Caco-2 (cell line): ENCODE results near the gene GUCY2C. TPM values are rescaled to one million over a fixed set of nuclear protein-coding genes. Genes with fewer than 3 reads are reported as not detected.

ENCODE experiments used
- BruUV-seq: library from RNA; stranded (reverse); fragments of 400-500 nt; replicated peaks from 2 replicates; lab custom pipeline; 2021; lab: Mats Ljungman, UMichigan
- CTCF ChIA-PET: fragments of 300-600 bp; sonication (Branson Sonifier 250); formaldehyde crosslinking; loops from one replicate; lab custom pipeline; 2022; ENCODE audit warnings: antibody characterized with exemption; lab: Charles Lee
- POLR2A ChIA-PET: fragments of 300-600 bp; sonication (Branson Sonifier 250); formaldehyde crosslinking; loops from one replicate; lab custom pipeline; 2022; ENCODE audit warnings: antibody characterized with exemption; lab: Charles Lee
- DNase-seq, 2 experiments: peaks; one replicate each; pipeline versions ENCODE4 v3.0.0 to v3.0.0-alpha.2; 2020 to 2022
- H3K27me3 ChIP-seq: replicated peaks from 2 replicates; pipeline ENCODE4 v1.6.0; 2011; ENCODE audit warnings: low read length; ENCODE audit not compliant: control insufficient read depth, insufficient read depth
- H3K36me3 ChIP-seq: 2 replicates; pipeline ENCODE4 v1.5.1; 2011; ENCODE audit warnings: low read length; ENCODE audit not compliant: control insufficient read depth, insufficient read depth
- H3K4me1 ChIP-seq: fragments of 250-450 bp; sonication (Bioruptor Pico); 2 replicates; pipeline ENCODE4 v1.5.1; 2020; ENCODE audit warnings: mild to moderate bottlenecking
- H3K4me3 ChIP-seq: 2 replicates; pipeline ENCODE4 v1.5.1; 2011; ENCODE audit warnings: low read depth, mild to moderate bottlenecking, control low read depth, low read length
- H3K9me3 ChIP-seq: fragments of 250-450 bp; sonication (Bioruptor Pico); 2 replicates; pipeline ENCODE4 v1.5.1; 2020; ENCODE audit warnings: mild to moderate bottlenecking, moderate library complexity
- H3K27ac Mint-ChIP-seq: one replicate; pipeline ENCODE4 v1.8.0; 2022; ENCODE audit warnings: mixed read lengths; ENCODE audit not compliant: unreplicated experiment
- H3K27me3 Mint-ChIP-seq: one replicate; pipeline ENCODE4 v1.8.0; 2022; ENCODE audit warnings: mixed read lengths; ENCODE audit not compliant: insufficient read depth, unreplicated experiment
- H3K36me3 Mint-ChIP-seq: one replicate; pipeline ENCODE4 v1.8.0; 2022; ENCODE audit warnings: mild to moderate bottlenecking, mixed read lengths; ENCODE audit not compliant: insufficient read depth, unreplicated experiment
- H3K4me1 Mint-ChIP-seq: one replicate; pipeline ENCODE4 v1.8.0; 2022; ENCODE audit warnings: low read depth, mixed read lengths; ENCODE audit not compliant: unreplicated experiment
- H3K4me3 Mint-ChIP-seq: one replicate; pipeline ENCODE4 v1.8.0; 2022; ENCODE audit warnings: mild to moderate bottlenecking, moderate library complexity, mixed read lengths; ENCODE audit not compliant: unreplicated experiment
- H3K9me3 Mint-ChIP-seq: one replicate; pipeline ENCODE4 v1.8.0; 2022; ENCODE audit warnings: mixed read lengths; ENCODE audit not compliant: unreplicated experiment
- intact Hi-C: fragments of 100-400 bp; cut with micrococcal nuclease; formaldehyde crosslinking; loops from one replicate; pipeline ENCODE4 v1.10.0; 2022; ENCODE audit not compliant: unreplicated experiment
- total RNA-seq: library from RNA; stranded (reverse); gene quantifications from 2 replicates; pipeline ENCODE4 v1.2.3, GENCODE V29; 2022
- TF ChIP-seq, protein P1 (sequence below), 2 experiments: fragments of 200-600 bp in 1 of 2; IDR thresholded peaks; 1 replicate in 1 of 2; 2 replicates in 1 of 2; pipeline versions ENCODE4 v1.5.1 to v1.8.0; 2011 to 2022; ENCODE audit warnings: antibody characterized with exemption in 1 of 2, control low read depth in 1 of 2, inconsistent platforms in 1 of 2, low read depth in 1 of 2, low read length in 1 of 2, mild to moderate bottlenecking in 1 of 2, moderate library complexity in 1 of 2; ENCODE audit not compliant: insufficient read depth in 1 of 2, severe bottlenecking in 1 of 2, unreplicated experiment in 1 of 2

The GUCY2C gene
- total RNA-seq, 1 experiment from 2014 or later = 2.4 TPM

DNA sequence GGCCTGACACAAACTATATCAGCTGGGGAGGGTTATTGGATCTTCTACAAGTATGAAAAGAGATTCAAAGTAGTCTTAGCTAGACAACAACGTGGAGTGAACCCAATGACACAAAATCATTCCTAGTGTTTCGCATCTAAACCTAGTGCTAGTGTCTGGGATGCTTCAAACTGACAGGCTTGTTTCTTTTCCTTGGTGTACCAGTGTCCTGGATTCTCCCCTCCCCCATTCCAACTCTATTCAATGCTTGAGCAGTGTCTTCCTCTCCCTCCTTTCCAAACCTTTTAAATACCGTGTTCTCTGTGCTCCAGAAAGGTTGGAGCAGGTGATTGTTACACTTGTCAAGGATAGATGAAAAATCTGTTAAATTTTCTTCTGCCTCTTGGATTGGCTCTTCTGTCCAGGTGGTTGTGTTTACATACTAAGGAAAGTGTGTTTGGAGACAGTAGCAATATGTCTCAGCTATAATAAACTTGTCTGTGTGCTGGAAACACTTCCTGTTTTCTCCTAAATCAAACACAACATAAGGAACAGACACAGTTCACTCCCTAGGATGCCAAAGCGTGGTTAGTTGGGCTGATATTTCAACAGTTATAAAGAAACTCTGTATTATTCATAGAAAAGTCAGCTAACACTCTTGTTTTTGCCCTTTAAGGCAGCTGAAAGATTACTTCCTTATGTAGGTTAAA lies 14.4 kb upstream of the GUCY2C start:
- no peak overlapping the region for H3K4me3 Mint-ChIP-seq
- DNase-seq = no peak
- Histone ChIP-seq H3K36me3 (no peaks in the 10 kb centered on the region), H3K9me3 (no peaks in the 10 kb centered on the region; the same call in 1 of the 2 replicates), H3K4me3 (no peak overlapping the region), H3K27me3 (no peaks in the 10 kb centered on the region), H3K4me1 (no peaks in the 10 kb centered on the region; the same call in 1 of the 2 replicates)
- TF ChIP-seq, protein P1, sequence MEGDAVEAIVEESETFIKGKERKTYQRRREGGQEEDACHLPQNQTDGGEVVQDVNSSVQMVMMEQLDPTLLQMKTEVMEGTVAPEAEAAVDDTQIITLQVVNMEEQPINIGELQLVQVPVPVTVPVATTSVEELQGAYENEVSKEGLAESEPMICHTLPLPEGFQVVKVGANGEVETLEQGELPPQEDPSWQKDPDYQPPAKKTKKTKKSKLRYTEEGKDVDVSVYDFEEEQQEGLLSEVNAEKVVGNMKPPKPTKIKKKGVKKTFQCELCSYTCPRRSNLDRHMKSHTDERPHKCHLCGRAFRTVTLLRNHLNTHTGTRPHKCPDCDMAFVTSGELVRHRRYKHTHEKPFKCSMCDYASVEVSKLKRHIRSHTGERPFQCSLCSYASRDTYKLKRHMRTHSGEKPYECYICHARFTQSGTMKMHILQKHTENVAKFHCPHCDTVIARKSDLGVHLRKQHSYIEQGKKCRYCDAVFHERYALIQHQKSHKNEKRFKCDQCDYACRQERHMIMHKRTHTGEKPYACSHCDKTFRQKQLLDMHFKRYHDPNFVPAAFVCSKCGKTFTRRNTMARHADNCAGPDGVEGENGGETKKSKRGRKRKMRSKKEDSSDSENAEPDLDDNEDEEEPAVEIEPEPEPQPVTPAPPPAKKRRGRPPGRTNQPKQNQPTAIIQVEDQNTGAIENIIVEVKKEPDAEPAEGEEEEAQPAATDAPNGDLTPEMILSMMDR (IDR thresholded peaks at IDR 0.05; ENCODE audit: insufficient read depth in 1 of 2, low read depth in 1 of 2, low read length in 1 of 2, severe bottlenecking in 1 of 2, unreplicated experiment in 1 of 2) = no peak
- POLR2A ChIA-PET = no interaction called here
- intact Hi-C loops = no loop called here
- peaks cover 10% of the 10 kb centered on the region for H3K4me1 Mint-ChIP-seq
- H3K36me3 Mint-ChIP-seq = no peaks in the 10 kb centered on the region
- peaks cover 23% of the 10 kb centered on the region for H3K9me3 Mint-ChIP-seq
- no peaks in the 10 kb centered on the region for H3K27me3 Mint-ChIP-seq
- CTCF ChIA-PET = no interaction called here
- H3K27ac Mint-ChIP-seq = no peak overlapping the region
- no TSS peak for BruUV-seq

DNA sequence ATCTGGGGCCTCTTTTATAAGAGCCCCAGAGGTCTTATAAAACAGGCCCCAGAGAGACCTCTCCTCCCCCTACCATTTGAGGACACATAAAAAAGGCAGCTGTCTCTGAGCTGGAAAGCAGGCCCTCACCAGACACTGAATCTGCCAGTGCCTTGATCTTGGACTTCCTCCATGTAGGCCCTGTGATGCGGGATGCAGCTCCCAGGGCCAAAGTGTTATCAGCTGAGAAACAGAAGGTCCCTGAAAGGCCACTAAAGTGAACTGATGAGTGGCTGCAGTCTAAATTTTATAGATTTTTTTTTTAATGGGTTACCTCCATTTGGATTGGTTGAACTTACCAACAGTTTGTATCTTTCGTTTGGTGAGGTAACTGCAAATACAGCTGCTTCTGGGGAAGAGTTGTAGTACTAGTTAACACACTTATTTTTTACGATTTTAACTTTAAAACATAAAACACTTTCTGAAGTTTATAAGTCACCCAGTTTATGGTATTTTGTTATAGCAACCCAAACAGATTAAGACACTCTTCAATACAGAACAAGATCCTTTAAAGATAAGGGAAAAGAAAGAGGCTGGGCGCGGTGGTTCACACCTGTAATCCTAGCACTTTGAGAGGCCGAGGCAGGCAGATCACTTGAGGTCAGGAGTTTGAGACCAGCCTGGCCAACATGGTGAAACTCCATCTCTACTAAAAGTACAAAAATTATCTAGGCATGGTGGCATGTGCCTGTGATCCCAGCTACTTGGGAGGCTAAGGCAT lies 5.6 kb upstream of the GUCY2C start:
- Mint-ChIP-seq H3K9me3 (peaks cover 10% of the 10 kb centered on the region), H3K4me1 (no peaks in the 10 kb centered on the region), H3K27me3 (no peaks in the 10 kb centered on the region), H3K27ac (no peak overlapping the region), H3K36me3 (no peaks in the 10 kb centered on the region), H3K4me3 (no peak overlapping the region)
- CTCF ChIA-PET = no interaction called here
- no peaks in the 10 kb centered on the region for H3K4me1 ChIP-seq
- H3K36me3 ChIP-seq = no peaks in the 10 kb centered on the region
- intact Hi-C loops = no loop called here
- TF ChIP-seq, protein P1 (IDR thresholded peaks at IDR 0.05; ENCODE audit: insufficient read depth in 1 of 2, low read depth in 1 of 2, low read length in 1 of 2, severe bottlenecking in 1 of 2, unreplicated experiment in 1 of 2) = no peak
- H3K9me3 ChIP-seq = 0 out of 2 replicates have a peak, but pooled peaks cover 3% of the 10 kb centered on the region
- H3K27me3 ChIP-seq = no peaks in the 10 kb centered on the region
- H3K4me3 ChIP-seq = no peak overlapping the region
- BruUV-seq = no TSS peak
- no peak for DNase-seq
- POLR2A ChIA-PET = no interaction called here

DNA sequence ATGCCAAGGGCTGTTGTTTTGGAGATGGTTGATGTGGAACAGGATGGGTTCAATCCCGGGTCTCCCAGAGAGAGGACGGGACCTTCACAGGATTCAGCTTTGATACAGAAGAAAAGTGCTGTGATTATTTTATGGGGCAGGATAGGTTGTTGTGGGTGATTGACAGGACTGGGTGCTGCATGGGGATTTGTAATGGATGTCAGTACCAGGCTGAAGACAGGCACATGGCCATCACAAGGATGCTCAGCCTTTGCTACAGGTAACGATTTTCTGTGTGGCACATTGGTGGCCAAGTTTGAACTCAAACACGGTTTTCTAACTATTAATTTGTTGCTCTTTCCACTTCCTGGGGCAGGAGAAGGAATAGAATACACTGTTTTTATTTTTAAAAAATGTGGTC lies 4.5 kb upstream of the GUCY2C start:
- no peak overlapping the region for H3K27ac Mint-ChIP-seq

More for the DNA sequence above, 4.5 kb upstream of the GUCY2C start:
- CTCF ChIA-PET = no interaction called here
- no peak overlapping the region for H3K4me3 ChIP-seq
- Mint-ChIP-seq H3K36me3 (no peaks in the 10 kb centered on the region), H3K27me3 (no peaks in the 10 kb centered on the region), H3K9me3 (peaks cover 10% of the 10 kb centered on the region), H3K4me3 (no peak overlapping the region), H3K4me1 (no peaks in the 10 kb centered on the region)
- no peak for DNase-seq
- POLR2A ChIA-PET = no interaction called here
- intact Hi-C loops = no loop called here
- no TSS peak for BruUV-seq
- no peaks in the 10 kb centered on the region for H3K27me3 ChIP-seq
- H3K9me3 ChIP-seq = 0 out of 2 replicates have a peak, but pooled peaks cover 3% of the 10 kb centered on the region
- no peaks in the 10 kb centered on the region for H3K36me3 ChIP-seq
- TF ChIP-seq, protein P1 (IDR thresholded peaks at IDR 0.05; ENCODE audit: insufficient read depth in 1 of 2, low read depth in 1 of 2, low read length in 1 of 2, severe bottlenecking in 1 of 2, unreplicated experiment in 1 of 2) = no peak
- no peaks in the 10 kb centered on the region for H3K4me1 ChIP-seq
